ENCODE measurements around the gene GAB3. TPM values are rescaled to one million over a fixed set of nuclear protein-coding genes. Genes with fewer than 3 reads are reported as not detected.

GAB3 gene, protein sequence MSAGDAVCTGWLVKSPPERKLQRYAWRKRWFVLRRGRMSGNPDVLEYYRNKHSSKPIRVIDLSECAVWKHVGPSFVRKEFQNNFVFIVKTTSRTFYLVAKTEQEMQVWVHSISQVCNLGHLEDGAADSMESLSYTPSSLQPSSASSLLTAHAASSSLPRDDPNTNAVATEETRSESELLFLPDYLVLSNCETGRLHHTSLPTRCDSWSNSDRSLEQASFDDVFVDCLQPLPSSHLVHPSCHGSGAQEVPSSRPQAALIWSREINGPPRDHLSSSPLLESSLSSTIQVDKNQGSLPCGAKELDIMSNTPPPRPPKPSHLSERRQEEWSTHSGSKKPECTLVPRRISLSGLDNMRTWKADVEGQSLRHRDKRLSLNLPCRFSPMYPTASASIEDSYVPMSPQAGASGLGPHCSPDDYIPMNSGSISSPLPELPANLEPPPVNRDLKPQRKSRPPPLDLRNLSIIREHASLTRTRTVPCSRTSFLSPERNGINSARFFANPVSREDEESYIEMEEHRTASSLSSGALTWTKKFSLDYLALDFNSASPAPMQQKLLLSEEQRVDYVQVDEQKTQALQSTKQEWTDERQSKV
- polyA plus RNA-seq (2013, experiment 1 of 2; ENCODE audit: insufficient read length): 0.50 TPM
- 0.55 TPM for polyA plus RNA-seq (2013, experiment 2 of 2; ENCODE audit: insufficient read length)

DNA sequence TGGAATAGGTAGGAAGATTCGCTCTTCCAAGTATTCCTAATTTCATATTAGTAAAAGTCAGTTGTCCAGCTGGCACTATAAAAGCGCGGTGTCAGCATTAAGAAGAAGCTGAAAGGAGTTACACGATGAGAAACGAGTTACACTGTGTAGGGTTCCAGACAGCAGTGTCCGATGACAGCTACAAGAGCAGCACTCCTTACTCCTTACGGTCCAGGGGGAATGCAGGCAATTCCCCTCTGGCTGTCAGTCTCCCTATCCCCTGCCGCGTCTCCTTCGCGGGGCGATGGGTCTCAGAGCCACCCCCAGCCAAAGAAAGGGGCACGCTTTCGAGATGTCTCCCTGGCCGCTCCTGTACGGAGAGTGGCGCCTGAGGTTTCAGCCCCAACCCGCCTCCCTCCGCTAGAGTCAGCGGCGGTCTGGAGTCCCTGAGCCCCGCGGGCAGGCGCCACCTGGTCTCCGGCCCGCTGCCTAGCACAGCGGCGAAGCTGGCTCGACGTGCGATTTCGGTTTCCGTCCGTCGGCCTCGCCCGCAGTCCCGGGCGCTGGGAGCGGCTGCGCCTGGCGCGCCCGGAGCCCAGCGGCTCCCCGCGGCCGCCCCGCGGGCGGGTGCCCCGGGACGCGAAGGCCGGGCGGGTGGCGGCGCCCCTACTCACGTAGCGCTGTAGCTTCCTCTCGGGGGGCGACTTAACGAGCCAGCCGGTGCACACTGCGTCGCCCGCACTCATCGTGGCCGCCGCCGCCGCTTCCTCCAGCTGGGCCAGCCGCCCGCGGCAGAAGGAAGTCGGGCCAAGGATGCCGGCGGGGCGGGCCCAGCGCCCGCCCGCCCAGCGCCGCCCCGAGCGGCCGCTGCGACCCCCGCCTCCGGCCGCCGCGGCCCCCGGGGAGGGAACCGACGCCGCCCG, at the start of gene GAB3:
TSS of gene GAB3 (minus strand) at position 777 of the 902 bp plus-strand sequence. CDS start at position 725, 52 bp downstream.
- no peak for DNase-seq

DNA sequence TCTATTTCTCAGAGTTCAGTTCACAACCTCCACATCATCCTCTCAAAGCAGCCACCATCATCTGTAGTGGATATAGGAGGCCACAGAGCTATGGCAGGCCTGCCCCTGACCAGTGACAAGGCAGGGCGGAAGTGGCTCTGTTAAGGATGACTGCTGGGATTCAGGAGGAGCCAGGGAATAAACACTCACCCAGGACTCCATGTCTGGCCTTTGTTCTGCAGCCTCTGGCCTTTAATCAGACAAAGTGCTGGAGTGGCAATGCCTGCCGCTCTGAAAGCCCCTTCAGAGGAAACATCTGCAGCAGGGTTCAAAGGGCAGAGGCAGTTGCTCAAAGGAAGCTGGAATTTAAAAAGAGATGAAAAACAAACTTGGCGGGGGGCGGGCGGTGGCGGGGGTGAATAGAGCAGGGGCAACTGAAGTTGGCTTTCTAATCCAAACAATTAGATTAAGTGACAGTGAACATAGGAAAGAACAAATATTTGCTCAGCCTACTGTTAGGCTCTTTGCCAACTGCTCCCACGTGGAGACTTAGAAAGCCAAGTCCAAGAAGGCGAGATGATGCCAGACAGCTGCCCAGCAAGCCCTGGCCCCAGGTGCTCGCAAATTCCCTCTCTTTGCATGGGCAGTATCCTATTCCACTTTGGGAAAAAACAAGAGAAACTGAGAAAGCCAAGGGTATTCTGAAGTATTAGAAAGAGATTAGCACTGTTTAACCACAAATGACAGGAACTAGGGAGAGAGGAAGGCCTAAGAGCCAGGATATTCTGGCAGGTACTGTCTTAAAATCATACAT, 48.9 kb upstream of the GAB3 start:
- DNase-seq: no peak

DNA sequence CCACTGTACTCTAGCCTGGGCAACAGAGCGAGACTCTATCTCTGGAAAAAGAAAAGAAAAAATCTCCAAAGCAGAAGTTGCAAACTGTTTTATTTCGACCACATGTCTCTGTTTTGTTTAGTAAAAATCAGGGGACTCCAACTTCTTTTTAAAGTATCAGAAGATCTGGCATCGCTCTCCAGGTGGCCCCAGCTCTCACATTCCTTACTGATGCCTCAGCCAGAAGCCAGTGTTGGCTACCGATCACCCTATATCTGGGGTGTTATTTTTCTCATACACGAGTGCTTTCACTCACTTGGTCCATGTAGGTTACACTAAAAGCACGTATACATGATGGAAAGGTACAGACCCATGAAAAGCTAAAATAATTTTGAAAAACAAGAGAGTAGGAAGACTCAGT, 46.1 kb upstream of the GAB3 start:
- DNase-seq: no peak

DNA sequence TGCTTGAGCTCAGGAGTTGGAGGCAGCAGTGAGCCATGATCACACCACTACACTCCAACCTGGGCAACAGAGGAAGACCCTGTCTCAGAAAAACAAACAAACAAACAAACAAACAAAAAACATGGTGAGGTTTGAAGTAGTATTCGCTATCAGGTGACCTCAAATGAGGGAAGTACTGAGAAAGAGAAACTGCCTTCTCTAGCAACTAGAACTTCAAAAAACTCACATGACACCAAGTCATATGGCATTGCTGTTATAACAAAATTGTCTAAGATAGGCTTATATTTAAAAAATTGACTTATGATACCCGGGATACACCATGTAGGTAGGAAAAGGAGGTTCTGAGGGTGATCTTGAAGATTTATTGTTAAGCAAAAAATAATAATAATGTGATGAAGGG, 44.1 kb upstream of the GAB3 start:
- no peak for DNase-seq

DNA sequence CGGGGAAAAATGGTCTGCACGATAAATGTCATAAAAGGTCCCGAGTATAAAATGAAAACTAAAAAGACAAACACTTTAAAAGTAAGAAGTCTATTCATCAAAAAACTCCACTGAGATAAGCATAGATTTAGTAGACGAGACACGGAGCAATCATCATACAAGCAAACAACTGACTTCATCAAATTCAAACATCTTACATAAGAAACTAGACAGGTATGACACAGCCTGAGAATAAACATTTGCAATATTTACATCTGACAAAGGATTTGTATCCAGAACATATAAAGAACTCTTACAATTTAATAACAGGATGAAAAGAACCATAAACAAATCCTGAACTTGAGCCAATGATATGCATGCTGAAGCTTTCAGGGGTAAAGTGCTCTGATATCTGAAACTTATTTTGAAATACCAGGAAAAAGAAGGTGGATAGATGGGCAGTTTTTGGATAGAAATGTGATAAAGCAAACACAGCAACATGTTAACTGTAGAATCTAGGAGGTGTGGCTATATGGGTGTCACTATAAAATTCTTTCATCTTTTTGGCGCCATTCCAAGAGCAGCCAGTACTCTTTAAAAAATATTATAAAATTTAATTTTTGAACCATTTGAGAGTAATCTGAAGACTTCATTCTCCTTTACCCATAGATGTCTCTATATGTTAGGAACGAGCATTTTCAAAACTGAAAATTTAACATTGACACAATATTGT, 42.4 kb upstream of the GAB3 start:
- DNase-seq: no peak

DNA sequence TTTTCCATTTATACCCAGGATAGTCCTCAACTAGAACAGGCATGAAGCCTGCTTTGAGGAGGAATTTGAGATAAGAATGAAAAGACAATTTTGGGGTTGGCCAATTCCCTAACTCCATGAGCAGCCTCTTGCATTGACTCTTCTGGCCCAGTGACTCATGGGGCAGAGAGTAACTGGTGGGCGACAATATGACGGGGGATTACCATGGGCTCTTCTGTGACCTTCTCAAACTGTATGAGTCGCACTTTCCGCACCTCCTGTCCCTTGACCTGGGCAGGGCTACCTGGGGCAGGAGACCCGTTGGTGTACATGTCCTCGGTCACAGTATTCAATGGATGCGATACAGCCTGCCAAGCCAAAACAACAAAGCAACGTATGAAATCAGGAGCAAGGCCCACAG, 41.1 kb upstream of the GAB3 start:
- no peak for DNase-seq

DNA sequence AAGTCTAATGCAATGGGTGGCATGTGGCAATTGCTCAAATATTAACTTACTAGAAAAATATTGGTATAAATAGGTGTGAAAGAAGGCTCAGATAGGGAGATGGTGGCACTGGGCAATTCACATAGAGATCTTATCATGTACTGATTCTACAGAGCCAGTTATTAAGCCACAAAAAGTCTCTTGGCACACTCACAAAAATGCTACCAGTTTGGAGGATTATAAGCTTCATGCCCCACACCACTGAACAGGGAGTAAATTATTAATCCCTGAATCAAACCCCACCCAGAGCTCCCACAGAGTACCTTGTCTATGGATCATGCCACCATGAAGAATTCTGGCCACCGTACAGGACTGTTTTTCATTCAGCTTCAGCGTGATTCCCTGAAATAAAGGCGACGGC, 40.6 kb upstream of the GAB3 start:
- DNase-seq: no peak

DNA sequence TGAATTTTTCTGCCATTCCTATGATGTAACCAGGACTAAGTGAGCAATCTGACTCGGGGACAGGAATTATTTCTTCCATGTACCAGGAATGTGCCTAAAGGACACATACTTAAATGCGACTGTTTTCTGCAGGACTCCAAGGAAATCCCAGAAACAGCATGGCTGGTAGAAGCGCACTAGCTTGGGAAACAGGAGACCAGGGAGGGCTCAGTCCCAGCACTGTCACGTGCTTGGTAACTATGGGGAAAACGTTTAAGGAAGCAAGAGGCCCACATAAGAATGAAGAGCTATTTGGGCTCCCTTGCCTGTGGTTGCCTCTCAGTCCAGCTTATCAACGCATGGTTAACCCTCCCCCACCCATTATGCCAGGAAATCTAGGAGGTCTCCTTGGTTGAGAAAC, 34.8 kb upstream of the GAB3 start:
- DNase-seq: no peak

DNA sequence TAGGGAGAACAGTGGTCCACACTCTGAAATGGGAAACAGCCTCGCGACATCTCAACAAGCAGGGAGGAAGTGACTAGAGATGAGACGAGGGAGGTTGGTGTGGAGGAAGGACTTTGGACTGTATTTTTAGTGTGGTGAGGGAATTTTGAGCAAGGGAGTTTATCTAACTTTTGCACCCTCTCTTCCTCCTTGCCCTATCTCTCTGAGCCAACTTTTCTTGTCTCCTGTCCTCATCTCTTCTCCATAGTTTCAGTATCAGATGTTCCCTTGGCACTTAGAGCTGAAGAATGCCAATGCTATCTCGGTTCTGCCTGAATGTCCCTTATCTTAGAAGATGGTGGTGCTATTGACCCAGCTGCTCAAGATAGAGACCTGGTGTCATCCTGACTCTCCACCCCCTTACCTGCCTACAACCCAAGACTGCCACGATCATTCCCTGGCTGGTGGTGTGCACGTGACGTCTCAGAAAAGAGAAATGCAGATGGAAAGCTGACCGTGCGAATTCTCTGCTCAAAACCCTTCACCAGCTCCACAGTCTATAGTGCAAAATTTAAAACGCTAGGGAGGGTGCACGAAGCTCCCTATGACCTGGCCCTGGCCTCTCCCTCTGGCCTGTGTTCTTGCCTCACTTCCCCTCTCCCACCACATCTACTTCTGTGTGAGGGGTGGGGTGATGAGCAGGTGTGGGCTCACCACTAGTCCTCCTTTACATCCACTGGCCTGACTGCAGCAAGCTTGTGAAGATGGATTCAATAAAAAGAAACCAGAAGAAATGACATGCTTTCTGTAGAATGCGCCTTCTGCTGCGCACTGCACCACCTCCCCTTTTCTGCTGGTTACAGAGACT, 33.5 kb upstream of the GAB3 start:
- DNase-seq: no peak

DNA sequence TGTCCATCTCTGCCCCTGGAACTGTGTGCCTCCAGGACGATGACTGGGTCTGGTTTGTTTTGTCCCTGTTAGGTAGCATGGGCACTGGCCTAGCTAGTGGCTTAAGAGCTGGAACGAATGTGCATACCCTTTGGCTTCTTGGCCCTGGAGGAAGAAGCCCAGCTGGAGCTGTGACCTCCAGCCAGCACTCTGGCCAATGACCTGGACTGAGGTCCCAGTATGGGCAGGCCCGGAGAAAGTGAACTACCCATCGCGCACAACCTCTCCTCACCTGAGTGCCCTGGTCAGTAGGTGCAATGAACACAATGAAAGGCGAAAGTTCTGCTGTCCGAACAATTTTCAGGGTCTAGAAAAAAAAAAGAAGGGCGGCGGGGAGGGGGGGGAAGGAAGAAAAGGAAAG, 30.1 kb upstream of the GAB3 start:
- no peak for DNase-seq

DNA sequence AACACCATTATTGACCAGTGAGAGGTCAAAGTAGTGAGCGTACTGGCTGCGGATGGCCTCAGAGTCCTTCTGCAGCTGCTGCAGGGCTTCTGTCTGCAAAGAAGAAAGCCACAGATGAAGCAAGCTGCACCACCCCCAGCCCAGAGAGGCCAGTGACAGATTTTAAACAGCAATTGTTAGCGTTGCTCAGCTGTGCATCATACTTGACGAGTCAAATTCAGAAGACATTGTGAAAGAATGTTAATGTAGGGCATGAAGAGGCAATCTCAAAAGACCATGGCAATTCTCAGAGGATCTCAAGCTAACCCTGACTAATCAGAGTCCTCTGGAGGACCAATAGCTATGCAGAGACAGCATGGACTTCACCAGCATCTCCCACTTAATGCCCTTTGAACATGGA, 28.4 kb upstream of the GAB3 start:
- DNase-seq: peak; percentile 53

DNA sequence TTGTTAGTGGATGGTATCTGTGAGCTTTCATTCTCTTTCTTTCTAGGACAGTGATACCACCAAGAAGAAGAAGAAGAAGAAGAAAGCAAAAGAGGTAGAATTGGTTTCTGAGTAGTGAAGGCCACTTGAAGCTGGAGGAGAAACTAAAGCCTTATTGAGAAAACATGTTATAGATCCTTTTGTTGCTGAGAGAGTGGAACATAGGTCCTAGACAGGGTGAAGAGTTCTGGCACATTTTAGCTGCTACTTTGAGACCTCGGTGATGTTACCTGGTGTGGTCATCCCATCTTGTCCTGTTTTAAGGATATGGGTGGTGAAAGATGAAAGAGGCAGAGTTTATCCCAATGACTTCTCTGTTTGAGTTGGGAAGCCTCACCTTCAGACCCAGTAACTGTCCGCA, 25.9 kb upstream of the GAB3 start:
- no peak for DNase-seq

DNA sequence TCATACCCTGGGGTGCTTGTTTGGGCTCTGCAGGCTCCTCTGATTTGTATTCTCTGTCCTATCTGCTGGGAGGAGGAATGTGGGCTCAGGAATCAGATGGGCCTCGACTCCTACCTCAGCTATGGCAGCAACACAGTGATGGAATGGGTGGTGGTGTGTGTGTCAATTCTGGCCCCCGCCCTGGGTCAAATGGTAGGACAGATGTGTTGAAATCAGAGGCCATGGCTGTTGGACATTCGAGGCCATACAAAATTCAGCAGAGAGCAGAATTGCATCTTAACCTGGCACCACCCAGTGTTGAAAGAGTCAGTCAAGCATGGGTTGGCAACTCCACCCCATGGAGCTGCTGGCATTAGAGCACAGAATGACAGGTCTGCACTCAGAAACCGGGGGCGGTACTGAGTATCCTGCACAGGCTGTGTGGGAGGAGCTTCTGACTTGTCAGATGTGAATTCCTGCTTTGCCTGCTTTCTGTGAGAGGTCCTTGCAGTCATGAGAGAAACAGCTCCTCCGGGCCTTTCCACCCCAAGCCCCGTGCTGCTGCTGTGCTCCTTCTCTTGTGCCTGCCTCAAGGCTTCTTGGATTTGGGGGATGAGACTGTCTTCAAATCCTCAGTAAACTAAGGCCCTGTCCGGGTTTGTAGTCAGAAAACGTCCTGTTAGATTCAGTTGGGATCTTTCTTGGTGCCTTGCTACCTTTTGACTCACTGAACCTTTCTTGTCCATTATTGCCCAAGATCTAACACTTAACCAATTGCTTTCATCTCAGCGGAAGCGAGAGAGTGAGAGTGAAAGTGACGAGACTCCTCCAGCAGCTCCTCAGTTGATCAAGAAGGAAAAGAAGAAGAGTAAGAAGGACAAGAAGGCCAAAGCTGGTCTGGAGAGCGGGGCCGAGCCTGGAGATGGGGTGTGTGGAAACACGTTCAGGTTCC, 24.8 kb upstream of the GAB3 start:
- no peak for DNase-seq

DNA sequence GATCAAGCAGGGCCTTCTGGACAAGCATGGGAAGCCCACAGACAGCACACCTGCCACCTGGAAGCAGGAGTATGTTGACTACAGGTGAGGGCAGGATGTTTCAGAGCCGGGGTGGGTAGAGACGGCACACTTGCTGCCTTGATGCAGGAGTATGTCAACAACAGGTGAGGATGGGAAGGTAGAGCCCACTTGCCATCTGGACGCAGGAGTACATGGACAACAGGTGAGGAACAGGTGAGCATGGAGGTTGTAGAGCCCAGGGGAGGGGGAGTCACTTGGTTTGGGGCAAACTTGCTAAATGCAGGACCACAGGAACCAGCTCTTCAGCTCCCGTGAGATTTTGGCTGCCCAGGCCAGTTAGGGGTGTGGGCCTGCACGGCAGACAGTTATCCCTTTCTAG, 23.7 kb upstream of the GAB3 start:
- no peak for DNase-seq

DNA sequence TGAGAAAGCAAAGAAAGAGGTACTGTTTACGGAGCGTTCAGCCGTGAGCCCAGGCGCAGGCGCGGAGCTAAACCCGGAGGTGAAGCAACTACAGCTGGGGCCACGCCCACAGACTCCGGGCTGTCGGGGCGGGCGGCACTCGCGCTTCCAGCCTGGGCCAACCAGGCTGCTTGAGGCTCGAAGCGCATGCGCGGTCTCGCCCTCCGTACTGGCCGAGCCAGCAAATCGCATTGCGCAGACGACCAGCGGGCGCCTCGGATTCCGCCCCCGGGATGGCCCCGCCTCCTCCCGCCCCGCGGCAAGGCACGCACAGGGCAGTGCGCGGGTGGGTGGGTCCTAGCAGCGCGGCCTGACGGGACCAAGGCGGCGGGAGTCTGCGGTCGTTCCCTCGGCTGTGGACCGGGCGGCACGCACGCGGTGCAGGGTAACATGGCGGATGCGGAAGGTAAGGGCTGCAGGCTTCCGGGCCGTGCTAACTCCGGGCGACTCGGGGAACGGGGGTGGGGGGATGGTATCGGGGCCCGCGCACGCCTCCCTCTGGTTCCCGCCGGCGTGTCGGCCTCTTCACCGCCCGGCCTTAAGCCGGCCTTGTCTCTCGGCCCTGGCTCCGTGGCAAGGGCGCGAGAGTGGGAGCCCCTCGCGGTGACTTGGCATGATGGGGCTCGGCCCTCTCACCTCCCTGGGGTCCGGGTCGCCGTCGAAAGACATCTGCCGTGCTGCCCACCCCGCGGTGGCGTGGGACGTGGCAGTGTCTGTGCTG, 11.8 kb upstream of the GAB3 start, which contains the start of gene DKC1:
TSS of gene DKC1 (plus strand) at position 328 of the 760 bp plus-strand sequence. CDS start at position 430, 102 bp downstream.
- DNase-seq: peak; percentile 94

DNA sequence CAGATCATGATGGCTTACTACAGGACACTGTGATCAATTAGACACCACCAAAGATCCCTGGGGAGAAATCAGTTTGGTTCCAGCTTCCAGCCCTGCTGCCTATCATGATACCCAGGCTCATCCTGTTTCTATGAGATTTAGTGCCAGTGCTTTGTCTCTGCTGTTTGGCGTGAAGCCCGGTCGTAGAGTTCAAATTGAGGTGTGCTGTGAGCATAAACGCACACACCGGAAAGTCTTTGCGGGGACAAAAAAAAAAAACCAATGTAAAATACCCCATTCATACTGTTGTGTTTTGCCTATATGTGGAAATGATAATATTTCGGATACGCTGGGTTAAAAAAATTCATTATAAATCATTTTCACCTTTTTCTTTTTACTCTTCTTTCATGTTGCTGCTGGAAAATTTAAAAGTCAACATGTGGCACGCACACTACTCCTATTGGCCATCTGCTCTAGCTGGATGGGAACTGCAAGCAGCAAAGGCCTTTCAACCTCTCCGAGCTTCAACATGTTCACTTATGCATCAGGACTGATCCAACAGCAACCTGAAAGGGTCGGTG, 11.2 kb upstream of the GAB3 start:
- no peak for DNase-seq

DNA sequence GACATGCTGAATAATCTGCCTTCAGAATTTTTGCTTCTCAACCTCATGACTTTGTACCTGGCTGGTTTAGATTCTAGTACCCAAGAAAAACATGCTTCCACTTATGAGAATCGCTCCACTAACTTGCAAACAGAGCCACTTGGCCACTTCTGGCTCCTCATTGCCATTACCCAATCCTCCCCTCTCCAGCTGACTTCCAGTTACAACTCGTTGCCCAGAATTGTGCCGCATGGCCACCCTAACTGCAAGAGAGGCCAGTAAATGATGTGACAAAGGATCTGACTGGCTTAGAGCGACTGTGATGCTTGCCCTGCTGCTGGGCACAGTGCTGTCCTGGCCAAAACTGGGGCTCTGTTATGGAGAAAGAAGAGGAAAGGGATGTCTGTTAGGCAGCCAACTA, 7.8 kb upstream of the GAB3 start:
- DNase-seq: no peak

DNA sequence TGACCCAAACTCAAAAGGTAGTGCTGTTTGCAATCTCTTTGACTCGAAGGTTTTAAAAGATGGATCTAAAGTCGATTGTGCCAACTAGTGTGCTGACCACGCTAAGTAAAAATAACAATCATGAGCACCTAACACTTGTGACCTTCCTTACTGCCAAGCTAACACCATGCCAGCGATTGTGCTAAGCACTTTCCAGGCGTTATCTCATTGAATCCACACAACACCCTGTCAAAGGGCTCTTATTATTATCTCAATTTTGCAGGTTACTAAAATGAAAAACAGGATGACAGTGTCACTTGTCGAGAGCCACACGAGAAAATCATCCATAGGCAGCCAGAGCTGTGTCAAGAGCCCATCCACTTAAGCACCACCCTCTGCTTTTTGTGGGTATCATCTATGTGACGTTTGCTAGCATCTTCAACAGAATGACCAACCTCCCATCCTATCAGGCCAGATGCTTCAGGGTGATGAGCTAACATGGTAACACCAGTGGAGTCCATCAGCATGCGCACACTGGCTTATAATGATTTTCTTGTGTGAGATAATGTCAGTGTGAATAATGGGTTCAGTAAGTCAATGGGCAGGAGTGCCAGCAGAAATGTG, 893 bp upstream of the GAB3 start:
- DNase-seq: no peak

Measured in fibroblast of skin of abdomen (primary cell).